Fibroblast of pulmonary artery (primary cell): ENCODE measurements around the gene HIPK3.
"Not testable (repeated sequence)": the region's sequence is repeated elsewhere in the genome, so short reads cannot be mapped to it uniquely, and the experiment has no call there.

Source experiments
- DNase-seq: peaks from one replicate; pipeline ENCODE4 v3.0.0-alpha.2; 2010; ENCODE audit warnings: low read depth
- H3K4me3 ChIP-seq: replicated peaks from 2 replicates; pipeline ENCODE4 v1.5.1; 2011; ENCODE audit warnings: low read depth, mild to moderate bottlenecking, control low read depth, low read length, moderate library complexity
- TF ChIP-seq, protein P1 (sequence below): IDR thresholded peaks from 2 replicates; pipeline ENCODE4 v1.5.1; 2011; ENCODE audit warnings: mild to moderate bottlenecking, control low read depth, low read length, inconsistent platforms; ENCODE audit errors: missing control alignments

The HIPK3 gene

DNA sequence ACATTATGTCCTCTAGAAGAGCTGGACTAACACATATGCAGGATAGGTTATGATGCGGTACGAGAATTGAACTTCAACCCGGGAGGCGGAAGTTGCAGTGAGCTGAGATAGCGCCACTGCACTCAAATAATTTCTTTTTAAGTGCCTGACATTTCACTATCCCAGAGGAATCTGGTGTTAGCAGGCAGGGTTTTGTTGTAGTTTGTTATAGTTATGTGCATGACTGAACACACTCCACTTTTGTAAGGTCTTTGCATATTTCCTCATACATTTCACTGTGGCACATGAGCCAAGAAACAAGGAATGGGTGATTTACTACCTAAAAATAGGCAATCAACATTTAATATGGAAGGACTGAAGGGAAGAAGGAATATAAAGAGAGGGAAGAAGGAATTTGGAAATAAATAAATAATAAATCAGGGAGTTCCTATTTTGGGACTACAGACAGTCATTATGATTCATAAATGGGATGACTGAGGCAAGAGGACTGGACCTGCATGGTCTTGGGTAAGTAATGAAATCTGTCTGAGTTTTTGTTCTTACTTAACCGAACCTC, 8.7 kb upstream of the HIPK3 start:
- no peak for DNase-seq

DNA sequence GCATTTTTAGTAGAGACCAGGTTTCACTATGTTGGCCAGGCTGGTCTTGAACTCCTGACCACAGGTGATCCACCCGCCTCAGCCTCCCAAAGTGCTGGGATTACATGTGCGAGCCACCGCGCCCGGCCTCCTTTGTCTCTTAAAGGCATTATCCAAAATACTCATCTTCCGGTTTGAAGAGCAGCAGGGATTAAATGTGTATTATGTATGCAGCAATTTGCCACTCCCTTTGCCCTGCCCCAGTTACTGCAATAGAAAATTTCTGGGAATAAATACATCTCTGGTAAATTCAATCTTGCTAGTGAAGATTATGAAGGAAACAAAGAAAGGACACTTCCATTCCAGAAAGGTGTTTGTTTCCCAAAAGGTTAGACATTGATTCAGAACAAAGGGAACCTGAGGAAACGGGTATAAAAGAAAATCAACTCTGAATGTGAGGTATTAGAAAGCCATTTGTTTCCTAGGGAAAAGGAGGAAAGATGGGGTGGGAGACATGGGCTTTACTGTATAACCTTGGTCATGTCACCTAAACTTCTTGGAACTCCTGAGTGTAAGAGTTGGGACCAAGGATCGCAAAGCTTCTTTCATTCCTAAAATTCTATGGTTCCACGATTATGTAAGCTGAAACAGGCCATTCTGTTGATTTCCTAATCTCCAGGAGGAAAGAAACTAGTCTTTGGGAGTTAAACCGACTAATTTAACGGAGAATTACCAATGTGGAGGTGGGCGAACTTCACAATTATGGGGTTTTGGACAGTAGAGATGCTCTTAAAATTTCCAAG, 959 bp upstream of the HIPK3 start:
- no peak for DNase-seq
- TF ChIP-seq, protein P1, sequence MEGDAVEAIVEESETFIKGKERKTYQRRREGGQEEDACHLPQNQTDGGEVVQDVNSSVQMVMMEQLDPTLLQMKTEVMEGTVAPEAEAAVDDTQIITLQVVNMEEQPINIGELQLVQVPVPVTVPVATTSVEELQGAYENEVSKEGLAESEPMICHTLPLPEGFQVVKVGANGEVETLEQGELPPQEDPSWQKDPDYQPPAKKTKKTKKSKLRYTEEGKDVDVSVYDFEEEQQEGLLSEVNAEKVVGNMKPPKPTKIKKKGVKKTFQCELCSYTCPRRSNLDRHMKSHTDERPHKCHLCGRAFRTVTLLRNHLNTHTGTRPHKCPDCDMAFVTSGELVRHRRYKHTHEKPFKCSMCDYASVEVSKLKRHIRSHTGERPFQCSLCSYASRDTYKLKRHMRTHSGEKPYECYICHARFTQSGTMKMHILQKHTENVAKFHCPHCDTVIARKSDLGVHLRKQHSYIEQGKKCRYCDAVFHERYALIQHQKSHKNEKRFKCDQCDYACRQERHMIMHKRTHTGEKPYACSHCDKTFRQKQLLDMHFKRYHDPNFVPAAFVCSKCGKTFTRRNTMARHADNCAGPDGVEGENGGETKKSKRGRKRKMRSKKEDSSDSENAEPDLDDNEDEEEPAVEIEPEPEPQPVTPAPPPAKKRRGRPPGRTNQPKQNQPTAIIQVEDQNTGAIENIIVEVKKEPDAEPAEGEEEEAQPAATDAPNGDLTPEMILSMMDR, result no peak
- H3K4me3 ChIP-seq, result peak overlapping the region; percentile 97

More for the DNA sequence above, 8.7 kb upstream of the HIPK3 start:
- H3K4me3 ChIP-seq, result no peak overlapping the region
- TF ChIP-seq, protein P1, result no peak

DNA sequence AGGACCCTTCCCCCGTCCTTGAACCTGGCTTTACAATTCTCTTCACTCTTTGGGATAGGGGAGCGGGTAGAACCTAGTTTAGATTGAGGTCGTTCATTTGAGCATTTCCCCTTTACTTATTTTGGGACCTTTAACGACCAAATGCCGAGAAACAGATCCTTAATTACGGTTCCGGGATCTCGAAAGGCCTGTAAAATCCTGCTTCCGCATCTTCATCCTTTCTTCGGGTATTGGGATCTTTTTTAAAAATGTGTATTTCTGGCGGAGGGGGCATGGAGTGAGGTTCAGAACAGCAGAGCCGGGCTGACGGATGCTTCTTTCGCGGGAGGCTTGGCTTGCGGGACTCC, 395 bp upstream of the HIPK3 start:
- H3K4me3 ChIP-seq, result peak overlapping the region; percentile 97
- TF ChIP-seq, protein P1, result no peak
- DNase-seq, result no peak

DNA sequence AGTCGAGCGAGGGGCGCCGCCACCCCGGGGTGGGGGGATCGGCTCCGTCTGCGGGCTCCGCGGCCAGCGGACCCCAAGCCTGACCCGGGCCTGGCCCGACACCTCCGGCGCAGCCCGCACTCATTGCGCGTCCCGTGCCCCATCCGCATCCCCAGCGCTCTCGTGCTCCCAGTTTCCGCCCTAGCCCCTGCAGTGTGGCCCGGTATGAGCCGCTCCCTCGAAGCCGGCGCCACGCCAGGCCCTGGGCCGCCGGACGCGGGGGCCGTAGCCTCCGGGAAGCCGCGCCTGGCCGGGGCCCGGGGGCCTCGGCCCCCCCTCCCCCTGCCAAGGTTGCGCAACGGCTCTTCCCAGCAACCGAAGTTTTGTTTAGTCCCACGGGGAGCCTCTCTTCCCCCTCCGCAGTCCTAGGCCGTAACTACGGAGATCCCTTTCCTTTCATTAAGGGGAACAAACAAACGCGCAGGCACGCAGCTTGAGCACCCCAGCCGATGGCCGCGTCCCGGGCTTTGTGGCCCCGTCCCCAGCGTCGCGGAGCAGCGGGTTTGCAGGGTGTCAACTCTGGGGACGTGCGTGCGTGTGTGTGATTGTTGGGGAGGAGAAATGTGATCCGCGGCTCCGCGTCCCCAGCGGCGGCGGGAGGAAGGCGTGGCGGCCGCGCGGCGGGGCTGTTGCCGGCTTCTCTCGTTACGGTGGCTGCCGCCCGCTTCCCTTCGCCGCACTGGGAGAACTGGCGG, 883 bp downstream of the HIPK3 start:
- peak overlapping the region; percentile 97 for H3K4me3 ChIP-seq
- TF ChIP-seq, protein P1, result no peak
- peak; percentile 94 for DNase-seq

DNA sequence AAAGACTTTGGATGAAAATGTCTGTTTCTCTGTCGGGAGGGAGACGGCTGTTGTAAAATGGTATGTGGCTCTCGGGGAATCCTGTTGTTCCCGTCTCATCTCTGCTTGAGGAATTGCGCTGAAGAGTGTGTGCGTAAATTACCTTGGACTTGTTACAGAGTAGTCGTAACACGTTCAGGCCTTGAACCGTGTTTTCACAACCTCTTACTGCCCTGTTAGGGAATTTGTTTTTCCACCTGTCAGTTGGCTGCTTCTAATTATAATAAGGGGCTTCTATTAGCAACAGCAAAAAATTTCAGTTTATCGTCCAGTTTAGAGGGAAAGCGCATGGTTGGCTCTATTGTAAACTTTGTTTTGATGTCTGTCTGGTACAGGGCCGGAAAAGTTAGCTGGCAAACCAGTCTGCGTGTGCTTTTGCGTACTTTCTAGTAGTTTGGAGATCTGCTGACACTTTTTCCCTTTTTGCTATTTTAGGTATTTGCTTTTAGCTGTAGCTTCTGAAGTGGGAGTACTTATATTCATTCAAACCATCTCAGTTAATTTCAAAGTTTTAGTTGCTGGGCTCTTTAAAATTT, 1.5 kb downstream of the HIPK3 start:
- H3K4me3 ChIP-seq, result peak overlapping the region; percentile 97
- TF ChIP-seq, protein P1, result no peak
- DNase-seq, result peak; percentile 69

DNA sequence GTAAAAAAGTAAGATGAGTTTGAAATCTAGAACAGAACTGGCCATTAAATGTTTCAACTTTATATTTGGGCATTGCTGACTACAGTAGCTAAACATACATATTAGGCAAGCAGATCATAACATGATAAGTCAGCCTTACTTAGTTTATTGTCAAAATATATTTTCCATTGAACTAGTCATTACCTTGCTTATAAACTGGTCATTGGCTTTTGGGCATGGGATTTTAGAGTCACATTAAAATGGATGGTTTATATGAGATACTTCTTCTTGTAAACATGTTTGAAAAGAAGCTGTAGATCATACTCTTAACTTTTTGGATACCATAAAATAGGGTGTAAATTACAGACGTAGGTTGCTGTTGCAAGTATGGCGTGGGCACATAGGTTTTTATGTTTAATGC, 2.7 kb downstream of the HIPK3 start:
- no peak for DNase-seq
- TF ChIP-seq, protein P1, result no peak
- H3K4me3 ChIP-seq, result peak overlapping the region; percentile 97

DNA sequence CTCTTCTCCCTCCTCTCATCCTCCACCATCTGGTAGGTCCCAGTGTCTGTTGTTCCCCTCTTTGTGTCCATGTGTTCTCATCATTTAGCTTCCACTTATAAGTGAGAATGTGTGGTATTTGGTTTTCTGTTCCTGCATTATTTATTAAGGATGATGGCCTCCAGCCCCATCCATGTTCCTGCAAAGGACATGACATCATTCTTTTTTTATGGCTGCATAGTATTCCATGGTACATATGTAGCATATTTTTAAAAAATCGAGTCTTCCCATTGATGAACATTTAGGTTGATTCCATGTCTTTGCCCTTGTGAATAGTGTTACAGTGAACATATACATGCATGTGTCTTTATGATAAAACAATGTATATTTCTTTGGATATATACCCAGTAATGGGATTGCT, 4.2 kb downstream of the HIPK3 start:
- DNase-seq, result not testable (repeated sequence)

More for the DNA sequence above, 4.2 kb downstream of the HIPK3 start:
- H3K4me3 ChIP-seq, result not testable (repeated sequence)
